ENCODE measurements around the gene STEAP2.

DNA sequence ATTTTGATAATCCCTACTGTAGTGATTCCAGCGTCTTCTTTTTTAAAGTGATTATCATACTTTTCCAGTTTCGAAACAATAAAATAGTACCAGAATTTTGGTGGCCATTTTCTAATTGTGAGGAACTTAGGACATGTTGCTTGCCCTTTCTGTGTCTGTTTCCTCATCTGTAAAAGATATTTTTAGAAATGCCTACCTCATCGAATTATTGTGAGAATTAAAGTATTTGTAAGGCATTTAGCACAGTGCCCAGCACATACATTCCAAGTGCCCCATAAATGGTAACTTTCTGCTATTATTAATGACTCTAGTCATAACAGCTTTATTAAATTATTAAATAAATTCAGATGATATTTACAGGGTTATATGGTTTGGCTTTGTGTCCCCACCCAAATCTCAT lies 37.2 kb downstream of the STEAP2 start:
- TF ChIP-seq CTCF (conservative IDR thresholded peaks at IDR 0.05; ENCODE audit: low read length): no peak
- no peak for TF ChIP-seq EZH2phosphoT487 (IDR thresholded peaks at IDR 0.05; ENCODE audit: borderline replicate concordance)
